Skeletal muscle satellite cell (primary cell): ENCODE measurements around the gene MCM5.
A peak's percentile ranks its signal among the peaks of the same experiment; 100 is the strongest.

ENCODE experiments used
- H3K27me3 ChIP-seq: 2 replicates; pipeline ENCODE4 v1.7.0; 2013; ENCODE audit warnings: low read length; ENCODE audit not compliant: control insufficient read depth, insufficient read depth
- H3K36me3 ChIP-seq: 2 replicates; pipeline ENCODE4 v1.7.0; 2013; ENCODE audit warnings: mild to moderate bottlenecking, control low read depth, low read length; ENCODE audit not compliant: insufficient read depth
- H3K4me1 ChIP-seq: 2 replicates; pipeline ENCODE4 v1.7.0; 2013; ENCODE audit warnings: low read length; ENCODE audit not compliant: control insufficient read depth, insufficient read depth
- H3K4me2 ChIP-seq: 2 replicates; pipeline ENCODE4 v1.7.0; 2013; ENCODE audit warnings: mild to moderate bottlenecking, low read length
- H3K4me3 ChIP-seq: 2 replicates; pipeline ENCODE4 v1.7.0; 2013; ENCODE audit warnings: low read length
- H3K9ac ChIP-seq: 2 replicates; pipeline ENCODE4 v1.7.0; 2013; ENCODE audit warnings: mild to moderate bottlenecking, low read depth, low read length, moderate library complexity
- H3K9me3 ChIP-seq: replicated peaks from 2 replicates; pipeline ENCODE4 v1.7.0; 2013; ENCODE audit warnings: mild to moderate bottlenecking, control low read depth, low read length

Gene MCM5

DNA sequence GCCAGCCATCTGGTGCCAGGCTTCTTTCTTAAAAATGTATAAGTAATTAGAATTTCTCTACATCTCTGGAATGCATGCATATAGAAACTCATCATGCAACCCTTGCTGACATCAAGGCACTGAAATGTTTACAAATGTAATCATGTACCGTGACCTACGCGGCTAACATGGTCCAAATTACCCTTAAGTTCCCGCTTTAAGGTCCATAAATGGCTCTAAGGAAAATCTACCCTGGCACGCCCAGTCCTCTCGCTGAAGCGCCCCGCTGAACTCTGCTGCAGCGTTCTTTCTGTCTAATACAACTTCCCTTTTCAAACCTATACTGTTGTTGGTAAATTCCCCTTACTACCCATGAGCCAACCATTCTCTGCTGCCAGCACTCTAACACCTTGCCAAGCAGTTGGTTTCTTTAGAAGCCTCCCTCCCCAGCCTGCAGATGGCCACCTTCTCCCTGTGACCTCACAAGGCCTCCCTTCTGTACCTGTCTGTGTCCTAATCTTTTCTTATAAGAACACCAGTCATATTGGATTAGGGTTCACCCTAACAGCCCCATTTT lies 32.5 kb upstream of the MCM5 start:
- no peaks in the 10 kb centered on the region for H3K36me3 ChIP-seq
- H3K27me3 ChIP-seq: no peaks in the 10 kb centered on the region
- no peaks in the 10 kb centered on the region for H3K9me3 ChIP-seq
- H3K4me3 ChIP-seq: no peak overlapping the region
- no peak overlapping the region for H3K9ac ChIP-seq
- peaks cover 24% of the 10 kb centered on the region for H3K4me1 ChIP-seq
- H3K4me2 ChIP-seq: no peak overlapping the region

DNA sequence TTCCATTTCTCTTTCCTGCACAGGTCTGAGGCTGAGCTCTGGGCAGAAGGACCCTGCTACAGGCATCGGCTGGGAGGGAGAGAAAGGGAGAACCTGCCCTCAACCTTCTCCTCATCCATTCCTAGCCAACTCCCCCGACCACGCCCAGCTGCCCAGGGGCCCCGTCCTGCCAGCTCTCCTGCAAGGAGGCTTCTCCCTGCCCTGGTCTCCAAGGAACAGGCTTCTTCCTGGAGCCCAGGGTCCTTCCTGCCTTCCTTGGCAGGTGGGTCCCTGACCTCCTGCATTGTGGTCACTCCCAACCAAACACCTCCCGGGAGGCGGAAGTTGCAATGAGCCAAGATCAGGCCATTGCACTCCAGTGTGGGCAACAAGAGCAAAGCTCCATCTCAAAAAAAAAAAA lies 31.6 kb upstream of the MCM5 start:
- no peaks in the 10 kb centered on the region for H3K36me3 ChIP-seq
- H3K4me1 ChIP-seq: peaks cover 24% of the 10 kb centered on the region
- no peaks in the 10 kb centered on the region for H3K9me3 ChIP-seq
- no peak overlapping the region for H3K9ac ChIP-seq
- no peak overlapping the region for H3K4me2 ChIP-seq
- no peaks in the 10 kb centered on the region for H3K27me3 ChIP-seq
- no peak overlapping the region for H3K4me3 ChIP-seq

DNA sequence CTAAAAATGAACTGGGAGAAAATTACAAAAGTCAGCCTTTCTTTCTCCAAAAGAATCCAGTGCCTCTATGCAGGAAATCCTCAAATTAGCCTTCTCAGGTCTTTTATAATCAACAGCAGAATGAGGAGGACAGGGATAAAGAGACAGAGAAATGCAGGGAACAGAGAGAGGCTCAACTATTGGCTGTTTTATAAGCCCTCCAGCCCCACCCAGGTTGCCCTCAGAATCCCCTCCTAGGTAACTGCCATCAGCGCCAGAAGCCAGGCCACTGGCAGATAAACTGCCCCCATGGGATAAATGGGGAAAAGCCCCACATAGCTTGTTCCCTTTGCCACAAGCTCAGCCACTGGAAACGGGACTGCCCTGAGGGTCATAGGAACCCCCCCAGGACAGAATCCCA lies 29.9 kb upstream of the MCM5 start:
- Histone ChIP-seq H3K4me3 (no peak overlapping the region), H3K4me2 (no peak overlapping the region), H3K27me3 (no peaks in the 10 kb centered on the region), H3K9ac (no peak overlapping the region), H3K36me3 (no peaks in the 10 kb centered on the region), H3K9me3 (no peaks in the 10 kb centered on the region), H3K4me1 (peaks cover 21% of the 10 kb centered on the region)

DNA sequence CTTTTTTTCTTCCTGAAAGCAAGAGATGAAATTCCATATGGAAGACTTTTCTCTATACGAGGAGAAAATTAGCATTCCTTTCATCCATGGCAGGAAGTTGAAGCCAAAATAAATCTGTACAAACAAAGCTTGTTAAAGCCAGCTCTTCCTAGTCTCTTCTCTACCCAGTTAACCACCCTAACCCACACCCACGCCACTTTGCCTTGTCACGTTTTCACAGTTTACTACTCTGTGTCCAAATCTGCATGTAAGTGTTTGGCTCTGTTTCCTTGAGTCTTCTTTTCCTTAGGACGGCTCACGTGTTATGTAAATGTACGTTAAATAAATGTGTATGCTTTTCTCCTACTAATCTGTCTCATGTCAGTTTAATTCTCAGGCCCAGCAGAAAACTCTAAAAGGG lies 26.2 kb upstream of the MCM5 start:
- H3K4me3 ChIP-seq: no peak overlapping the region
- no peaks in the 10 kb centered on the region for H3K9me3 ChIP-seq
- no peak overlapping the region for H3K4me2 ChIP-seq
- H3K9ac ChIP-seq: no peak overlapping the region
- no peaks in the 10 kb centered on the region for H3K36me3 ChIP-seq
- H3K4me1 ChIP-seq: peaks cover 27% of the 10 kb centered on the region
- no peaks in the 10 kb centered on the region for H3K27me3 ChIP-seq

DNA sequence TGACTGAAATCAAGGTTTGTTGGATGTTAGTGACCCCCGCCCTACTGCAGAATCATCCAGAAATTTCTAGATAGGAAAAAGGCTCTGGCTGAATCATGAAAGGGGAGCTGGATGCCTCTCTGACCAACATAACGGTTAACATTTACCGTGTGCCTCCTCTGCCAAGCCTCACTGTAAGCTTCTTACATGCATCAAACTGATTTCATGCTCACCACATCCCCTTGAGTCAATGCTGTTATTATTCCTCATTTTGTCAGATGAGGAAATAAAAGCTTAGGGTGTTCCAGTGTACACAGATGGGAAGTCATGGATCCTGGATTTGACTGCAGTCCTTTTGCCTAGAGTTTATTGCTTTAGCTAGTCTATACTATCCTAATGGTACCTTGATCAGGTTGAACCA lies 24.9 kb upstream of the MCM5 start:
- Histone ChIP-seq H3K27me3 (no peaks in the 10 kb centered on the region), H3K9ac (no peak overlapping the region), H3K4me2 (no peak overlapping the region), H3K36me3 (no peaks in the 10 kb centered on the region), H3K4me1 (peaks cover 28% of the 10 kb centered on the region), H3K4me3 (no peak overlapping the region), H3K9me3 (no peaks in the 10 kb centered on the region)

DNA sequence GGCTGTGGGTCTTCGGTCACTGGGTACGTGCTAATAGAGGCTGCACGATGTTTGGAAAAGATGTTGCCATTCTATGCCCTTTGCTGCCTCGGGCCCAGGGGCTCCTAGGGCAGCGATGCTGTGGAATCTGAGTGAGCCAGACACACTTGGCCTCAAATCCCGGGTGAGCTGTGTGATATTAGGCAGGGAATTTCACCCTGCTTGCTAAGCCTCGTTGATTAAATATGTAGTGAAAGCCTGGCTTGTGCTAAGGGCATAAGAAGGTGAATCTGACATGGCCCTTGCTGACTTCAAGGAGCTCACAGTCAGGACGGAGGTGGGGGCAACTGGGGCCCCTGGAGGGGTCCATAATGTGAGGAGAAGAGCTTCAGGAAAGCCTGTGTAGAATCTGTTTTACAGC lies 24.4 kb upstream of the MCM5 start:
- Histone ChIP-seq H3K36me3 (no peaks in the 10 kb centered on the region), H3K27me3 (no peaks in the 10 kb centered on the region), H3K4me1 (peaks cover 33% of the 10 kb centered on the region), H3K9me3 (no peaks in the 10 kb centered on the region), H3K4me2 (no peak overlapping the region), H3K4me3 (no peak overlapping the region), H3K9ac (no peak overlapping the region)

DNA sequence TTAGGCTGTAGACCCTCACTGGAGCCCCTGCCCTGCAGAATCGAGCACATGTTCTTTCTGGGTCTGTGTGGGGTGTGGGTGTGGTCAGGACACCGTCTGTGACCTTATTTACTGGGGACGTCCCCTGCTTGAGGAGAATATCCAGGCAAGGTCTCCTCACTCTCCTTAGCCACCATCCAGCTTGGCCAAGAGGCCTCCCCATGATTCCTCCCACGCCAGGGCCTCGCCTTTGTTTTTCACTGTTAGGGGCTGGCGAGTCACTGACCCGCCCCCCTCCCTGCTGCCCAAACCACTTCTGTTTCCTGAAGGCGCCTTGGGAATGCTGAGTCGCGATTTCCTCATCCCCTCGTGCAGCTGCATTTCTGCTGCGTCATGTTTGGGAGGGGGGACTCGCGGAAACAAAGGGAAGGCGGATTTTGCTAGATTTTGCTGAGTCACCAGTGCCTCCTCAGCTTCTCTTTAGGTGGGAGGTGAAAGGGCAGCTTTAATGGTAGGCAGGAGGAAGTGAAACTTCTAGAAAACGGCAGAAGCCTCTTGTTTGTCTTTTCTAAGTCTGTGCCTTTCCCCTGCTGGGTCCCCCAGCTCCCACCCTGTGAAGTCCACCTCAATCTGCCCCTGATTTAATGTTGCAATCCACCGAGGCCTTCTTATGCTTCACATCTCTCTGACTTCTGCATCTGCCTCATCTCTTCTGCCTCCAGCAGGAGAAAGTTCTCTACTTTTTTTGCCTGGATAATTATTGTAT lies 23.0 kb upstream of the MCM5 start:
- Histone ChIP-seq H3K27me3 (no peaks in the 10 kb centered on the region), H3K4me3 (peak overlapping the region; percentile 56), H3K9me3 (no peaks in the 10 kb centered on the region), H3K4me1 (peaks cover 35% of the 10 kb centered on the region), H3K36me3 (no peaks in the 10 kb centered on the region), H3K9ac (peak overlapping the region; percentile 74), H3K4me2 (peak overlapping the region; percentile 73)

DNA sequence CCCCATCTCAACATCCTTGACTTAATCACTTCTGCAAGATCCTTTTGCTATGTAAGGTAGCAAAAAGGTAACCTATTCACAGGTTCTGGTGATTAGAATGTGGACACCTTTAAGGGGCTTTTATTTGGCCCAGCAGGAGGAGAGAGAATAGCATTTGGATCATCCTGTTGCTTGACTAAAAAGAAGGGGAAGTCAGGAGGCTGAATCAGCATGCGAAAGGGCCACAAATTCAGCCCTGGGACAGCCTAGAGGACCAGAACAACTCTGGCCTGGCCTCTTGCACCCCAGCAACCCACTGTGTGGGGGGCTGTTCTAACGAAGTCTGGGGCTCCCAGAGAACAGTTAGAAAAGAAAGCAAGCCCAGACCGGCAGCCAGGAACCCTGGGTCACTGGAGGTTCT lies 22.2 kb upstream of the MCM5 start:
- H3K36me3 ChIP-seq: no peaks in the 10 kb centered on the region
- H3K9me3 ChIP-seq: no peaks in the 10 kb centered on the region
- no peak overlapping the region for H3K4me3 ChIP-seq
- H3K9ac ChIP-seq: peak overlapping the region; percentile 65
- peaks cover 33% of the 10 kb centered on the region for H3K4me1 ChIP-seq
- no peak overlapping the region for H3K4me2 ChIP-seq
- H3K27me3 ChIP-seq: no peaks in the 10 kb centered on the region

DNA sequence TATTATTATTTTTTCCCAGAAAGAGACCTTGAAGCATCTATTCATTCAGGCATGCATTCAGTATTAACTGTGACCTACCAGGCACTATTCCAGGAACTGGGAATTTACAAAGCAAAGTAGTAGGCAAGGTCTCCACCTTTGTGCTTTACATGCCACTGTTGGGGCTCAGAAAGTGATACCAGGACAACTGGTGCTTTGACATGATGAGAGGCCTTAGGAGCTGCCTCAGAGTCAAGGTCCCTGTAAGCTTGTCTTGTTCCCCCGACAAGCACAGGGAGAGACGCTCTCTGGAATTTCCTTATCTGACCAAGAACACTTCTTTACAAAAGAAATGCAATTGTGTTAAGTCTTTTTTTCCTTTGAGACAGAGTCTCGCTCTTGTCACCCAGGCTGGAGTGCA lies 21.3 kb upstream of the MCM5 start:
- no peak overlapping the region for H3K4me3 ChIP-seq
- no peak overlapping the region for H3K9ac ChIP-seq
- no peak overlapping the region for H3K4me2 ChIP-seq
- no peaks in the 10 kb centered on the region for H3K27me3 ChIP-seq
- peaks cover 8% of the 10 kb centered on the region for H3K36me3 ChIP-seq
- no peaks in the 10 kb centered on the region for H3K9me3 ChIP-seq
- peaks cover 40% of the 10 kb centered on the region for H3K4me1 ChIP-seq

DNA sequence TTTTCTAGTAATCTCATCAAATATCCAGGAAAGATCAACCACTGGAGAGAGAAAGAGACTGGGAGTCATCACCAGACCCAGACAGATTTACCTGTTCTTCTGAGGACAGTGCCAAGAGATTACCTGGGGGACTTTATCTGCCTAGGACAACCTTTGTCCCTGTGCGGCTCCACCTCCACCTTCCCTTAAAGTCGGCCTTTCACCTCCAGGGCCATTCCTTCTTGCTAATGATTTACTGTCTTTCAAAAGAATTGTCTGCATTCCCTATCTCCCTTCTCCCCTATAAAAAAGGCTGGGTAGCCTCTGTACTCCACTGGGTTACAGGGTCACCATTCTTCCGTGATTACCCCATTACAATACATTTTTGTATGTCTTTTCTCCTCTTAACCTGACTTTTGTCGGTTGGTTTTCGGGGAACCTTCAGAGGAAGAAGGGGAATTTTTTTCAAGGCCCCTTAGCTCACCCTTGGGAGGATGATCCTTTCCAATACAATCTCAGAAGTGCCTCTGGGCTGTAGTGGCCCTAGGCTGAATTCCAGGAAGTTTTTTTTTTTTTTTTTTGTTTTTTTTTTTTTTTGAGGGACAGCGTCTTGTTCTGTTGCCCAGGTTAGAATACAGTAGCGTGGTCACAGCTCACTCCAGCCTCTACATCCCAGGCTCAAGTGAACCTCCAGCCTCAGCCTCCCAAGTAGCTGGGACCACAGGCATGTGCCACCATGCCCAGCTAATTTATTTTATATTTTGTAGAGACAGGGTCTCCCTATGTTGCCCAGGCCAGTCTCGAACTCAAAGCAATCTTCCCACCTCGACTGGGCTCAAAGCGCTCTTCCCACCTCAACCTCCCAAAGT lies 20.6 kb upstream of the MCM5 start:
- Histone ChIP-seq H3K27me3 (no peaks in the 10 kb centered on the region), H3K4me2 (no peak overlapping the region), H3K36me3 (peaks cover 15% of the 10 kb centered on the region), H3K9me3 (no peaks in the 10 kb centered on the region), H3K4me3 (no peak overlapping the region), H3K9ac (no peak overlapping the region), H3K4me1 (peaks cover 40% of the 10 kb centered on the region)

DNA sequence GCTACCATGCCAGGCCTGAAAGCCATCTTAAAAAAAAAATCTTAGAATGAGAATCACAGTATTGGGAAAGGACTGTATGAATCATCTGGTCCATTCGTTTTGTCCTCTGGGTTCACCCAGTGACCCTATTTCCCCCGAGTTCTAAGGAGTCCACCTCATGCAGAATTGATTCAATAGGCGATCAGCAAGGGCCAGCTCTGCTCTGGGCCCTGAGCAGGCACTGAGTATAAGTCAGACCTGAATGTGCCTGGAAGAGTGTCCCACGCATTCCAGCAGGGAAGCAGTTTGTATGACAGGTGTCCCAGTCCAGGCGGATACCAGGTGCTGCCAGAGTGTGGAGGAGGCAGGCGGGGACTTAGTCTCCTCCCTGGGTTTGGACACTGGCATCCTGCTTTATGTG lies 19.9 kb upstream of the MCM5 start:
- Histone ChIP-seq H3K36me3 (peaks cover 21% of the 10 kb centered on the region), H3K9me3 (no peaks in the 10 kb centered on the region), H3K27me3 (no peaks in the 10 kb centered on the region), H3K4me3 (no peak overlapping the region), H3K4me1 (peaks cover 42% of the 10 kb centered on the region), H3K9ac (no peak overlapping the region), H3K4me2 (peak overlapping the region; percentile 90)
